KOPT-K1 (cell line): ENCODE measurements around the gene CEP162.
"Not testable (repeated sequence)": the region's sequence is repeated elsewhere in the genome, so short reads cannot be mapped to it uniquely, and the experiment has no call there.

Source experiments
- H3K27ac ChIP-seq: fragments of 200-600 bp; sonication (generic); 2 replicates; pipeline ENCODE4 v1.5.1; 2016; ENCODE audit warnings: antibody characterized with exemption, mild to moderate bottlenecking, low read depth, low read length; ENCODE audit not compliant: poor library complexity, severe bottlenecking
- H3K36me3 ChIP-seq: fragments of 200-600 bp; sonication (generic); 2 replicates; pipeline ENCODE4 v1.5.1; 2017; ENCODE audit warnings: antibody characterized with exemption, mild to moderate bottlenecking, low read length, moderate library complexity; ENCODE audit not compliant: insufficient read depth
- H3K9me3 ChIP-seq: fragments of 200-600 bp; sonication (generic); 2 replicates; pipeline ENCODE4 v1.5.1; 2017; ENCODE audit warnings: antibody characterized with exemption, low read length, mild to moderate bottlenecking; ENCODE audit not compliant: insufficient read depth, poor library complexity, severe bottlenecking

The CEP162 gene

GRCh38 chr6:84141521-84141920, 85.9 kb downstream of the CEP162 start:
- H3K27ac ChIP-seq = no peak overlapping the region
- H3K36me3 ChIP-seq = 0 out of 2 replicates have a peak, but pooled peaks cover 5% of the 10 kb centered on the region
- H3K9me3 ChIP-seq = no peaks in the 10 kb centered on the region

- H3K9me3 ChIP-seq = no peaks in the 10 kb centered on the region
- 0 out of 2 replicates have a peak, but pooled peaks cover 7% of the 10 kb centered on the region for H3K36me3 ChIP-seq
- H3K27ac ChIP-seq = no peak overlapping the region
These were observed 88.1 kb downstream of the CEP162 start for GRCh38 chr6:84139311-84139710.

- peaks cover 14% of the 10 kb centered on the region; the same call in 1 of the 2 replicates for H3K36me3 ChIP-seq
- H3K9me3 ChIP-seq = no peaks in the 10 kb centered on the region
- no peak overlapping the region for H3K27ac ChIP-seq
These were observed 89.4 kb downstream of the CEP162 start for GRCh38 chr6:84137989-84138575.

DNA sequence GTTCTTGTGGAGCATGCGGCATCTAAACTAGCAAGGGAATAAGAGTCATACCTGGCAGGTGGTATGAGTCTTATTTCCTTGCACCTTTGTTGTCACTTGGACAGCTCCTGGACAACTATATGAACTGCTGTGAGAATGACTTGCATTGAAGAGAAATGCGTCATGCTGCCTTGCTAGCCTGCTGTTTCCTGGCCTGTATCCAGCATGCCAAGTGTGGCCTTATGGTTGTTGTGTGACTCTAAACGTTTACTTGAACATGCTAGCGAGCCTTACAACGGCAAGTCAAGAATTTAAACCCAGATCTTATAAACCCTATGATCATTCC, 90.4 kb downstream of the CEP162 start:
- H3K36me3 ChIP-seq = peaks cover 14% of the 10 kb centered on the region; the same call in 1 of the 2 replicates
- H3K9me3 ChIP-seq = no peaks in the 10 kb centered on the region
- no peak overlapping the region for H3K27ac ChIP-seq

GRCh38 chr6:84136364-84137050, 90.9 kb downstream of the CEP162 start:
- H3K27ac ChIP-seq = no peak overlapping the region
- H3K36me3 ChIP-seq = peaks cover 14% of the 10 kb centered on the region; the same call in 1 of the 2 replicates

DNA sequence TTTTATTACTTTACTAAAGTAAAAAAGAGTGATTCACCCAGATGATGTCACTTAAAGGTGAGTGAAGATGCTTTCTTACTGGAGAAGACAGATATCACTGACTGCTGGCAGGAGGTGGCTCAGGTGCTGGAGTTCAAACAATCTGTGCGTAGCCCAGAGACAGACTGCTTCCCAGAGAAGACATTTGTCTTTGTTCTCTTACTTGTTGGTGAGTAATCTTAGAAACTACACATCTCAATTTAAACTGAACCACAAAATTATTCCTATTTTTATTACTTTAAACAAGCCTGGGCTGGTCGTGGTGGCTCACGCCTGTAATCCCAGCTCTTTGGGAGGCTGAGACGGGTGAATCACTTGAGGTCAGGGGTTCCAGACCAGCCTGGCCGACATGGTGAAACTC, 92.2 kb downstream of the CEP162 start:
- Histone ChIP-seq H3K27ac (no peak overlapping the region), H3K36me3 (peaks cover 14% of the 10 kb centered on the region; the same call in 1 of the 2 replicates), H3K9me3 (no peaks in the 10 kb centered on the region)

More at GRCh38 chr6:84136364-84137050, 90.9 kb downstream of the CEP162 start:
- H3K9me3 ChIP-seq = no peaks in the 10 kb centered on the region

DNA sequence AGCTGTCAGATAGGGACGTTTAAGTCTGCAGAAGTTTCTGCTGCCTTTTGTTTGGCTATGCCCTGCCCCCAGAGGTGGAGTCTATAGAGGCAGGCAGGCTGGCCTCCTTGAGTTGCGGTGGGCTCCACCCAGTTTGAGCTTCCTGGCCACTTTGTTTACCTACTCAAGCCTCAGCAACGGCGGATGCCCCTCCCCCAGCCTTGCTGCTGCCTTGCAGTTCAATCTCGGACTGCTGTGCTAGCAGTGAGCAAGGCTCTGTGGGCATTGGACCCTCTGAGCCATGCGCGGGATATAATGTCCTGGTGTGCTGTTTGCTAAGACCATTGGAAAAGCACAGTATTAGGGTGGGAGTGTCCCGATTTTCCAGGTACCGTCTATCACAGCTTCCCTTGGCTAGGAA, 94.1 kb downstream of the CEP162 start:
- H3K36me3 ChIP-seq = peaks cover 14% of the 10 kb centered on the region; the same call in 1 of the 2 replicates
- not testable (repeated sequence) for H3K27ac ChIP-seq, H3K9me3 ChIP-seq

DNA sequence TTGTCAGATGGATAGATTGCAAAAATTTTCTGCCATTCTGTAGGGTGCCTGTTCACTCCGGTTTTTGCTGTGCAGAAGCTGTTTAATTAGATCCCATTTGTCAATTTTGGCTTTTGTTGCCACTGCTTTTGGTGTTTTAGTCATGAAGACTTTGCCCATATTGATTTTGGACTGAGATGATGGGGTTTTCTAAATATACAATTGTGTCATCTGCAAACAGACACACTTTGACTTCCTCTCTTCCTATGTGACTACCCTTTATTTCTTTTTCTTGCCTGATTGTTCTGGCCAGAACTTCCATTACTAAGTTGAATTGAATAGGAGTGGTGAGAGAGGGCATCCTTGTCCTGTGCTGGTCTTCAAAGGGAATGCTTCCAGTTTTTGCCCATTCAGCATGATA, 97.9 kb downstream of the CEP162 start:
- peaks cover 20% of the 10 kb centered on the region; the same call in 1 of the 2 replicates for H3K36me3 ChIP-seq
- not testable (repeated sequence) for H3K27ac ChIP-seq, H3K9me3 ChIP-seq

DNA sequence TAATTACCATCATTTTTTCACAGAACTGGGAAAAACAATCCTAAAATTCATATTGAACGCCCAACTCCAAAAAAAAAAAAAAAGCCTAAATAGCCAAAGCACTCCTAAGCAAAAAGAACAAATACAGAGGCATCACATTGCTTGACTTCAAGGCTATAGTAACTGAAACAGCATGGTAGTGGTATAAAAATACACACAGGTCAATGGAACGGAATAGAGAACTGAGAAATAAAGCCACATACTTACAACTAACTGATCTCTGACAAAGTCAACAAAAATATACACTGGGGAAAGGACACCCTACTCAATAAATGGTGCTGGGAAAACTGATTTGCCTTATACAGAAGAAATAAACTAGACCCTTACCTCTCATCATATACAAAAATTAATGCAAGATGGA, 104.3 kb downstream of the CEP162 start:
- no peaks in the 10 kb centered on the region for H3K9me3 ChIP-seq
- peaks cover 19% of the 10 kb centered on the region for H3K36me3 ChIP-seq
- H3K27ac ChIP-seq = no peak overlapping the region

- Histone ChIP-seq H3K27ac (no peak overlapping the region), H3K36me3 (peaks cover 5% of the 10 kb centered on the region; the same call in 1 of the 2 replicates), H3K9me3 (no peaks in the 10 kb centered on the region)
These were observed 108.2 kb downstream of the CEP162 start for GRCh38 chr6:84119277-84119676.

- Histone ChIP-seq H3K9me3 (no peaks in the 10 kb centered on the region), H3K36me3 (no peaks in the 10 kb centered on the region), H3K27ac (no peak overlapping the region)
These were observed 109.3 kb downstream of the CEP162 start for GRCh38 chr6:84118191-84118590.

GRCh38 chr6:84114933-84115594, 112.4 kb downstream of the CEP162 start:
- H3K27ac ChIP-seq, H3K36me3 ChIP-seq, H3K9me3 ChIP-seq: not testable (repeated sequence)

GRCh38 chr6:84111351-84111750, 116.1 kb downstream of the CEP162 start:
- not testable (repeated sequence) for H3K27ac ChIP-seq, H3K36me3 ChIP-seq, H3K9me3 ChIP-seq

DNA sequence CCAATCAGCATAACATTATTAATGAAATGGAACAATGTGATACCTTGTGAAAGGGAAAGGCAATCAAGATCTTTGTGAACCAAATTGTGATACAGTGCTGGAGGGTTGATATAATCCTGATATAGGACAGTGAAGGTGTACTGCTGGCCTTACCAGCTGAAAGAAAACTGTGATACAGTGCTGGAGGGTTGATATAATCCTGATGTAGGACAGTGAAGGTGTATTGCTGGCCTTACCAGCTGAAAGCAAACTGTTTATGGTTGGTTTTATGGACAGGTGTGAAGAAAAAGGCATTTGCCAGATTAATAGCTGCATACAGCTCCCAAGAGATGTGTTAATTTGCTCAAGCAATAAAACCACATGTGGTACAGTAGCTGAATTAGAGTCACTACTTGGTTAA, 119.9 kb downstream of the CEP162 start:
- H3K9me3 ChIP-seq = no peaks in the 10 kb centered on the region

DNA sequence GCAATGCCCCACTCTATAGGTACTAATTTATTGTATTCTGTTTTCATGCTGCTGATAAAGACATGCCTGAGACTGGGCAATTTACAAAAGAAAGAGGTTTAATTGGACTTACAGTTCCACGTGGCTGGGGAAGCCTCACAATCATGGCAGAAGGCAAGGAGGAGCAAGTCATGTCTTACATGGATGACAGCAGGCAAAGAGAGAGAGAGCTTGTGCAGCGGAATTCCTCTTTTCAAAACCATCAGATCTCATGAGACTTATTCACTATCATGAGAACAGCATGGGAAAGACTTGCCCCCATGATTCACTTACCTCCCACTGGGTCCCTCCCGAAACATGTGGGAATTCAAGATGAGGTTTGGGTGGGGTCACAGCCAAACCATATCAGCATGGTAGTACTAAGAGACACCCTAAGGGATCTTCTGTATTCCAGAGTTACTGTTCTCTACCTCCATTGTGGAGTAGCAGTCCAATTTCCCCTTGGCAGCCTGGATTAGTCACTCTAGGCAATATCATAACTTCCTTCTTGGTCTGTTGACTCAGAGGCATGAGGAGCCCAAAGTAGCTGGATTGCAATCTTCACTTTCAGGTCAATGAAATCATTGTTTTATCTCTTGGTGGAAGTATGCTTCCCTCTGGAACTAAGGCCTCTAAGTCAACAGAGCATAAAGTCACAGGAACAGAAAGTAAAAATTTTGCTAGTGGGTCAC, 122.1 kb downstream of the CEP162 start:
- not testable (repeated sequence) for H3K36me3 ChIP-seq, H3K9me3 ChIP-seq, H3K27ac ChIP-seq

More for the DNA sequence above, 119.9 kb downstream of the CEP162 start:
- no peaks in the 10 kb centered on the region for H3K36me3 ChIP-seq
- no peak overlapping the region for H3K27ac ChIP-seq
